GM19238 (cell line): ENCODE measurements around the gene CAMK1D.

Experiments used
- DNase-seq: peaks from one replicate; pipeline ENCODE4 v3.0.0; 2011; ENCODE audit warnings: low spot score; ENCODE audit not compliant: insufficient read length

Gene CAMK1D

DNA sequence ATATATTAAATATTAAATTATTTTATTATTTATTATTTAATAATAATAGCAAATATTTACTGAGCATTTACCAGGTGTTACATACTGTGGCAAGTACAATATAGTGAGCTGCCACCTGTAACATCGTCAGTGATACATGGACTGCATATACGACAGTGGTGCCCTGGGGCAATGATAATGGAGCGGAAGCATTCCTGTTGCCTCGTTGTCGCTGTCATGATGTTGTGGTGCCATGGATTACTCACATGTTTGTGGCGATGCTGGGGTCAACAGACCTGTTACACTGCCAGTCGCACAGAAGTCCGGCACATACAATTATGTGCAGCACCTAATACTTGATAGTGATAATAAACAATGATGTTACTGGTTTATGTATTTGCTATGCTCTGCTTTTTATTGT is 20.6 kb downstream of the CAMK1D start:
- DNase-seq = no peak

DNA sequence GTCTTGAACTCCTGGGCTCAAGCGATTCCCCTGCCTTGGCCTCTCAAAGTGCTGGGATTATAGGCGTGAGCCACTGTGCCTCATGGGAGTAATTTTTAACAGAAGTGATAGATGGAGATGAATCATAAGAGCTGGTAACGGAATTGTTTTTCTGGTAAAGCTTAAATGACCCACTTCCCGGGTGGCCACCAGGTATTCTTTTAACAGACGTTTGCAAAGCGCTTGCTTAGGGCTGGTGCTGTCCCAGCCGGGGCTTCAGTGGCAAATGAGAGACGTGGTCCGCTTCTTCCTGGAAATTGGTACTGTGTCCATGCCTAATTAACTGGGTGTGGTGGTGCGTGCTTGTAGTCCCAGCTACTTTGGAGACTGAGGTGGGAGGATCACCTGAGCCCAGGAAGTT is 23.5 kb downstream of the CAMK1D start:
- DNase-seq = no peak

DNA sequence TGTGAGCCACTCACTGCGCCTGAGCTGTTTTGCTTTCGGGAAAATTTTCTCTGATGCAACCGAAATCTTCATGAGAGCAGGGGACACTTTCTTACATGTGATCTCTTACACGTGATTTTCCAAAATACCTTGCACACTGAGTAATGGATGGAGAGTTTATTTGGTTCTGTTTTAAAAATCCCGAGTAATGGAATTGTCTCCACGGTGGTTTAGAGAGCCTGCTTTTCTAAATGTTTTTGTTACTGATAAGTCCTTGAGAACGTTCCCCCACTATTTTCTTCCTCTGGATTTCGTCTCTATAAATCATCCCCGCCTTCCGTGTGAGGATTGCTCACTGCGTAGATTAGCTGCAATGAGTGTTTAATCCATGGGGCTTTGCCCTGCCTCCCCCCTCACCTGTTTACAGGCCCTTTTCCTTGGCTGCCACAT is 25.7 kb downstream of the CAMK1D start:
- no peak for DNase-seq

DNA sequence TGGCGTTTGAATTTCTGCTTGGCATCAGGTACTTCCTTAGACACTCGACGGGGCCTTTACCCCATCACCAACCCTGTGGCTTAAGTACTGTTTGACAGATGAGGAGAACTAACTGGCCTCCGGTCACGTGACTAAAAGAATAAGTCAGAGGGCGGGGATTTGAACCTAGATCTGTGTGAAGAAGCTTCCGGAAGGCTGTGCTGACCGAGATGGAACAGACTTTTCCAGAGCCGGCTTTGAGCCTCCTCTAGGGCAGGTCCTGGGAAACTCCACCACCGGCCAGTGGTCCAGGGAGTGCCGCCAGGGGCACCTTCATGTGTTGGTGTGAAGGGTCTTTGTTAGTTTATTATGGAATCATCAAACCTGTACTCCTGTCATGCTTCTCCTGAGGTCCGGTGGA is 26.9 kb downstream of the CAMK1D start:
- no peak for DNase-seq

DNA sequence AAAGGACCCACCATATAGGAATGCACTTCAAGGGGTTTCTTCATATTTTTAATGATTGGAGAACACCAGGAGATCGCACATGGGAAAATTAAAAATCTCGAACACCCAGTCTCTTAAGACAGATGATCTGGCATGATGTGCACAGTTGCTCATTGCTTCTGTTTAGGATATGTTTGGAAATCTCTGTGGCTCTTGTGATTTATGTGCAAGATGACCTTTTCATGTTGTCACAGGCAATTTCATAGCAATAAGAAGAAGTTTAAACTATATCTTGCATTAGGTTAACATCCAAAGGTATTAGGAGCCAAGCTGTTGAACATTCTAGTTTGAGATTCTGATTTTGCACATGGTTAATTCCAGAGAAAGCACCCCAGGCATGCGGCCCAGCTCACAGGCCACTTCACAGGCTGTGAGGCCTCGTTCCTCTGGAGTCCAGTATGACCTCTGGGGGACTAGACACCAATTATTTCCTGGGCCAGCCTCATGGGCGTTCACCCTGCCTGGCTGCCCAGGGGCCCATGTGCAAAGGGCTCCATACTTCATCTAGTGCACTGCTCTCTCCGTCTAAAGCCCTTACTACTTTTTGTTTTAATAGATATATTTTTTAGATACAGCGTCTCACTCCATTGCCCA is 28.4 kb downstream of the CAMK1D start:
- no peak for DNase-seq

GRCh38 chr10:12380999-12381398 is 31.7 kb downstream of the CAMK1D start:
- DNase-seq = no peak

DNA sequence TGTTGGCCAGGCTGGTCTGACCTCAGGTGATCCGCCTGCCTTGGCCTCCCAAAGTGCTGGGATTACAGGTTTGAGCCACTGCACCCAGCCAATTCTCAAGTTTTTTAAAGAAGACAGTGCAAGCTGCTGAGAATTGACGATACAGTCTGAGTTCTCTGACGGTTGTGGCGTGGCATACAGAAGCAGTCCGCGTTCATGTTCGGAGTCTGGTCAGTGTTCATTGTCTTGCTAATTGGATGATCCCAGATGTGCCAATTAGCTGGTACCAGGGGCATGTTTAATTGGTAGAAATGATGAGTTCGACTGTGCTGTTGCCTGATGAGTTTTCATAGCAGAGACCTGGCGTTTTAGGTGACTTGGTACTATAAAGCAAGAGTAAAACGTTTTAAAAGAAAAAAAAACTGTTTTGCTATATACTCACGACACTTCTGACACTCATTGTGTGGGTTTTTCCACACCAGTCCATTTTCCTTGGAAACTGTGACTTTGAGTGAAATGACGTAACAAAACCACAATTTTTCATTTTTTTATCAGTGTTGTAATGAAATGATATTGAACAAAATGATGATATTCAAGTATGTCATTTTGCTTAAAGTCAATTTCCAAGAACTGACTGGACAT is 32.3 kb downstream of the CAMK1D start:
- DNase-seq = no peak

GRCh38 chr10:12382157-12382548 is 32.8 kb downstream of the CAMK1D start:
- no peak for DNase-seq

GRCh38 chr10:12382956-12383531 is 33.7 kb downstream of the CAMK1D start:
- DNase-seq = no peak

DNA sequence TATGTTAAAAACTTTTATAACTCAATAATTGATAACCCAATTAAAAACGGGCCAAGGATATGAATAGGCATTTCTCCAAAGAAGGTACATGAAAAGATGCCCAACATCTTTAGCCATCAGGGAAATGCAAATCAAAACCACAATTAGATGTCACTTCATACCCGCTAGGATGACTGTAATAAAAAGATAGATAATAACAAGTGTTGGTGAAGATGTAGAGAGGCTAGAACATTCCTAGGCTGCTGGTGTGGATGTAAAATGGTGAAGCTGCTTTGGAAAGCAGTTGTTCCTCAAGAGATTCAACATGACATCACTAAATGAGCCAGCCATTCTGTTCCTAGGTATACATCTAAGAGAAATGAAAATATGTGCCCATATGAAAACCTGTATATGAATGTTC is 35.6 kb downstream of the CAMK1D start:
- no peak for DNase-seq

GRCh38 chr10:12387561-12388210 is 38.3 kb downstream of the CAMK1D start:
- no peak for DNase-seq

GRCh38 chr10:12388671-12389070 is 39.3 kb downstream of the CAMK1D start:
- DNase-seq = no peak

- no peak for DNase-seq
Observed at GRCh38 chr10:12389154-12389734, 39.9 kb downstream of the CAMK1D start.

GRCh38 chr10:12390733-12391132 is 41.4 kb downstream of the CAMK1D start:
- no peak for DNase-seq

- no peak for DNase-seq
Observed at GRCh38 chr10:12391206-12391605, 41.9 kb downstream of the CAMK1D start.

DNA sequence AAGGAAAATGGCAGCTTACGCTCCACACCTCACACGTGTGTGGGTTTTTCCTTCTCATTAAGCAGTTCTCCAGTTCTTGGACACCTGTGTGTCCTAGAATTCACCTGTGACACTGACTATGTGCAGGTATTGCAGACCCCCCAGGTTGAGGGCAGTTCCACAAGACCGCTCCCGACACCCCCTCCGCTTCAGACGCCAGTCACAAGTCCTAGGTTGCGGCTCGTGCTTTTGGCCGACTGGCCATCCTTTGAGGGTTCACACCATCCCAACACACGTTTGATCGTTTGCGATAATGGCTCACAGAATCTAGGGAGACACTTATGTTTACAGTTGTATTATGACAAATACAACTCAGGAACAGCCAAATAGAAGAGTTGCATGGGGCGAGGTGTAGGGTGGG is 44.5 kb downstream of the CAMK1D start:
- no peak for DNase-seq

DNA sequence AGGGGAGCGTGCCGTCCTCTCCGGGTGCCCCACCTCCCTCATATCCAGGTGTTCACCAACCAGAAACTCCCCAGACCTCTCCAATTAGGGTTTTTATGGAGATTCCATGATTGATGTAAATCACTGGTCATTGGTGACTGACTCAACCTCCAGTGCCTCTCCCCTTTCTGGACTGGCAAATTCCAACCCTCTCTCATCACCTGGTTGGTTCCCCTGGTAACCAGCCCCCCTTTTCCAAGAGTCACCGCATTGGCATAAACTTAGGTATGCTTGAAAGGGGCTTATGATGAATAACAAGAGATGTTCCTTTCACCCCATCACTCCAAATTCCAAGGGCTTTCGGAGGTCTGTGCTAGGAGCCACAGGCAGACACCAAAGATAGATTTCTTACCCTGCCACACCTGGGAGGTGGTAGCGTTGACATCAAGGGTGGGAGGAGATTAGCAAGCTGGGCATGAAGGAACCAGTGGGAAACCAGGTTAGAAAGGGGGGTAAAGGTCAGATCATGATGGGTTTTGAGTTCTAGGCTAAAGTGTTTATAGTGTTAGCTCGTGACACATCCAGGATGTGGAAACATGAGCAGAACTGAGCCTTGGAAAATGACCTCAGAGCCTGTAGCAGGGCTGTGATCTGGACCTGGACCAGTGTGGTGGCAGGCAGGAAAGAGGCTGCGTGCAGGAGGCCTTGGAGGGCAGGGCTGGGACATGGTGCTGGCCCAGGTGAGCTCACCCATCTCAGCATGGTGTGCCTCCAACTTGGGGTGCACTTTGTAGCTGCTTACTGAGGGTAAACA is 45.1 kb downstream of the CAMK1D start:
- no peak for DNase-seq

- no peak for DNase-seq
Observed at GRCh38 chr10:12396093-12396492, 46.7 kb downstream of the CAMK1D start.

DNA sequence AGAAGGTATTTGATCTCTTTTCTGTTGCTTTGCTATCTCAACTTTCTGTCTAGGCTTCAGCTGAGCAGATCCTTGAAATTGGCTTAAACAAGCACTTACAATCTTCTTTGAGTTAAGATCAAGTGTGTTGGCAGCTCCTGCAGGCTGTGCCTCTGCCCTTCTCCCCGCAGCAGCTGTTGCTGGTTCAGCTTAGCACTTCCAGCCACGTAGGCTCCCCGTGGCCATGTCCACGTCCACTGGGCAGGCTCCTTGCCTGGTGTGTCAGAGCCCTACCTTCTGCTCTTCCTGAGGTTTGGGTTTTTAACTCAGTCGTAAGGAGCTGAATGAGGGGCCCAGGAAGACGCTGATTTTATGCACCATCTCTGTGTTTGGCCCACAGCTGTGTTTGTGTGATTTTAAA is 47.2 kb downstream of the CAMK1D start:
- DNase-seq = no peak

DNA sequence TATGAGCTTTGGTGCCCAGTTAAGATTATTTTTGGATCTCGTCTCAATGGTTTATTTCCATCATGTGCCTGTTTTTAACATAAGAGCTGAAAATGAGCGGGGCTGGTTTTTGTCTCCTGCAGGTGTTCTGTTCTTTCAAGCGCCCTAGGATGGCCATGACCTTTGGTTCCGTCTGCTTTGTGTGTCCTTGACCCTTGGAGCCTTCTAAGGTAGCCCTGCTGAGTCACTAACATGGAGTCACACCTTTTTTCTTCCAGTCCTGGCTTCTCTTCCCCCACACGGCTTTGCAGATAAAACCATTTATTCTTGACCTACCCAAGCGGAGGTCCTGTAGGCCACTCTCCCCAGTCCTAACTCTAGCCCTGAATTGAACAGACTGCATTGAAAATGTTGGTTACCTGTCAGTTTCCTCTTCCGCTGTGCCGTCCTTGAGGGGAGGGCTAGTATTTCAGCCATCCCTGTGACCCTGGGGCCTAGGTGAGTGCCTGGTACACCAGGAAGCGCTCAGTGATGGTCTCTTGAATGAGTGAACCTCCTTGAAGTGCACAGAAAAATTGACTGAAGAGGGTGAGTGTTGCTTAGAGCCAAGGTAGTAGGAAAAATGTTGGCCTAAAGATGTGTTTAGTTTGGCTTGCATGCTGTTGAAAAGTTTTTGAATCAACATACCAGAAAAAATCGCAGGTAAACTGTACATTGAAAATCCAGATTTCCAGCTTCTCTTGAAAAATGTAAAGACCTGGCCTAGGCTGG is 48.0 kb downstream of the CAMK1D start:
- DNase-seq = no peak

GRCh38 chr10:12397941-12398340 is 48.6 kb downstream of the CAMK1D start:
- no peak for DNase-seq
